Posterior cingulate gyrus (tissue), 11 donors: Measurements from ENCODE around the gene TMEM151A.

Experiments
- DNase-seq, 10 donors: peaks; one replicate each; pipeline versions ENCODE4 v3.0.0 to v3.0.0-alpha.2; 2020 to 2021; ENCODE audit warnings: mixed read lengths in 3 of 10
- intact Hi-C: fragments of 100-400 bp; cut with DNase I; formaldehyde crosslinking; loops from one replicate; pipeline ENCODE4 v1.15.1; 2023

Gene TMEM151A

DNA sequence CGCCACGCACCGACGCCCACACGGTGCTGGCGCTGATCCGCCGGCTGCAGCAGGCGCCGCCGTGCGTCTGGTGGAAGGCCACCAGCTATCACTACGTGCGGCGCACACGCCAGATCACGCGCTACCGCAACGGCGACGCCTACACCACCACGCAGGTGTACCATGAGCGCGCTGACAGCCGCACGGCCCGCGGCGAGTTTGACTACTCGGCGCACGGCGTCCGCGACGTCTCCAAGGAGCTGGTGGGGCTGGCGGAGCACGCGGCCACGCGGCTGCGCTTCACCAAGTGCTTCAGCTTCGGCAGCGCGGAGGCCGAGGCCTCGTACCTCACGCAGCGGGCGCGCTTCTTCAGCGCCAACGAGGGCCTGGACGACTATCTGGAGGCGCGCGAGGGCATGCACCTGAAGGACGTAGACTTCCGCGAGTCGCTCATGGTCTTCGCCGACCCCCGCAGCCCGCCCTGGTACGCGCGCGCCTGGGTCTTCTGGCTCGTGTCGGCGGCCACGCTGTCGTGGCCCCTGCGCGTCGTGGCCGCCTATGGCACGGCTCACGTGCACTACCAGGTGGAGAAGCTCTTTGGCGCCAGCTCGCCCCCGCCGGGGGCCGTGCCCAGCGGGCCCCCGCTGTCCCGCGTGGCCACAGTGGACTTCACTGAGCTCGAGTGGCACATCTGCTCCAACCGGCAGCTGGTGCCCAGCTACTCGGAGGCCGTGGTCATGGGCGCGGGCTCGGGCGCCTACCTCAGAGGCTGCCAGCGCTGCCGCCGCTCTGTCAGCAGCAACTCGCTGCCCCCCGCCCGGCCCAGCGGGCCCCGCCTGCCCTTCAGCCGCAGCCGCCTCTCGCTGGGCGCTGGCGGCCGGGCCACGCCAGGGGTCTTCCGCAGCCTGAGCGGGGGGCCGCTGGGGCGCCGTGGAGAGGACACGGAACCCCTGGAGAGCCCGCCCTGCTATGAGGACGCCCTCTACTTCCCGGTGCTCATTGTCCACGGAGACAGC, 3.2 kb downstream of the TMEM151A start:
- DNase-seq = peak in 1 of 10 donors; percentile 84
- intact Hi-C loops = loop anchor here (5.0 kb wide), 1 partner anchor 32 kb away; no protein-coding TSS in a partner anchor

DNA sequence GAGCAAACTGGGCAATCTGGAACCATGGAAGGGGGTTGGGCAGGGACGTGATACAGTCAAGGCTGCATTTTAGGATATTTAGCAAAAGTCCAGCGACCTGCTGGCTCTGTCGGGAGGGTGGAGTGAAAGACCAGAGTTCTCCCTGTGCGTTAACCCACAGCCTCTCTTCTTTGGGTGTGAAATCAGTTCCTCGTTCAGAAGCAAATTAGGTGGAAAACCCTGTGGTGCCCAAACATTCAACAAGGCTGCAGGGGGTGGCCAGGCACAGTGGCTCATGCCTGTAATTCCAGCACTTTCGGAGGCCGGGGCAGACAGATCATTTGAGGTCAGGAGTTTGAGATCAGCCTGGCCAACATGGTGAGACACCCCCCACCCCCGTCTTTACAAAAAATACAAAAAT, 5.9 kb downstream of the TMEM151A start:
- intact Hi-C loops = no loop called here
- no peak for DNase-seq

DNA sequence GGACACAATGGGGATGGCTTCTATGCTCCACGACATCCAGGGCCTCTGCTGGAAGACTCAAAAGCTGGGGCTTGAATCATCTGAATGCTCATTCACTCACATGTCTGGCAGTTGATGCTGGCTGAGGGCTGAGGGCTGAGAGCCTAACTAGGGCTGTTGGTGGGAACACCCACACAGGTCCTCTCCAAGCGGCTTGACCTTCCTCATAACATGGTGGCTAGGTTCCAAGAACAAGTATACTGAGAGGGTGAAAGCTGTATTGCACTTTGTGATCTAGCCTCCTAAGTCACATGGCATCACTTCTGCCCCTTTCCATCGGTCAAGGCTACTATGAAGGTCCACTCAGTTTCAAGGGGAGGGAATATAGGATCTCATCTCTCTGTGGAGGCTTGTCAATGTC, 7.5 kb downstream of the TMEM151A start:
- intact Hi-C loops = no loop called here
- no peak for DNase-seq

DNA sequence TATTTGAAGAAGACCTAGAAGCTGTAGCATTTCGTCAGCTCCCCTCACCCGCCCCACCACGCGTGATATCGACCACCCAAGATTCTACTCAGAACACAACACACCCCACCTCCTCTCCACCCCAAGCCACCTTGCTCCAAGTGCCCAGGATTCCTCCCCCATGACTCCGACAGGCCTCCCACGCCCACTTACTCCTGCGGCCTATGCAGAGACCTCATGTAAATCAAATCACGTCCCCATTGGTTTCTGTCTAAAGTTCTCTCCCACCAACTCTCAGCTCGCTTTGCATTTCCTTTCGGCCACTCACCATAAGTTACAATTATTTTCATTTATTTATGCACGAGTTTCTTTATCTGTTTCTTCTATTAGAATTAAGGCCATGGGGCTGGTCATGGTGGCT, 11.0 kb downstream of the TMEM151A start:
- intact Hi-C loops = no loop called here
- DNase-seq = no peak

DNA sequence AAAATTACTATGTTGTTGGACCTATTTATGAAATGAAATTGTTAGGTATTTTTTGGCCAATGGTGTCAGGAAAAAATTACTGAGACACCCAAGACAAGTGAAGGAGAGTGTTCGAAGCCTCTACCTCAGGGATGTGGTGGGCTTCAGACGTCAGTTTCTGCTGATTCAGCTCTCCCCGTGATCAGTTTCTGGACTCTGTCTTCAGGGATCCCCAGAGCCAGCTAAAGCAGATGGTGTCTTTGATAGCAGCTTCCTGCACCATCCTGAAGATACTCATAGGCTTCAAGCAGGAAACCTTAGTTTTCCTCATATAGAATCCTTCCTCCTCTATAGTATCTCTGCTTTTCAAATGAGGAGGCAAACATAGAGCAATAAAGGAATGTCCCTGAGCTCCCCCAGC, 17.8 kb downstream of the TMEM151A start:
- intact Hi-C loops = no loop called here

DNA sequence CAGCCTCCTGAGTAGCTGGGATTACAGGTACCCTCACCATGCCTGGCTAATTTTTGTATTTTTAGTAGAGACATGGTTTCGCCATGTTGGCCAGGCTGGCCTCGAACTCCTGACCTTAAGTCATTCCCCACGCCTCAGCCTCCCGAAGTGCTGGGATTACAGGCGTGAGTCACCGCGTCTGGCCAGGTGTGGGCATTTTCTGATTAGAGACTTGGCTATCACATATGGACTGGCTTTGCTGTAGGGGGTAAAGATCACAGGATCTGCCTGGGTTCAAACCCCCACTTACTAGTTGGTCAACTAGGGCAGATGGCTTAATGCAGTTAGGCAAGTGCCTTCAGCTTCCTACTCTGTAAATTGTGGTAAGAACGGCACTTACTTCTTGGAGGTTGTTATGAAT, 18.6 kb downstream of the TMEM151A start:
- intact Hi-C loops = loop anchor here (5.0 kb wide), 1 partner anchor 77 kb away; no protein-coding TSS in a partner anchor
- no peak for DNase-seq

More for the DNA sequence above, 17.8 kb downstream of the TMEM151A start:
- DNase-seq = no peak

DNA sequence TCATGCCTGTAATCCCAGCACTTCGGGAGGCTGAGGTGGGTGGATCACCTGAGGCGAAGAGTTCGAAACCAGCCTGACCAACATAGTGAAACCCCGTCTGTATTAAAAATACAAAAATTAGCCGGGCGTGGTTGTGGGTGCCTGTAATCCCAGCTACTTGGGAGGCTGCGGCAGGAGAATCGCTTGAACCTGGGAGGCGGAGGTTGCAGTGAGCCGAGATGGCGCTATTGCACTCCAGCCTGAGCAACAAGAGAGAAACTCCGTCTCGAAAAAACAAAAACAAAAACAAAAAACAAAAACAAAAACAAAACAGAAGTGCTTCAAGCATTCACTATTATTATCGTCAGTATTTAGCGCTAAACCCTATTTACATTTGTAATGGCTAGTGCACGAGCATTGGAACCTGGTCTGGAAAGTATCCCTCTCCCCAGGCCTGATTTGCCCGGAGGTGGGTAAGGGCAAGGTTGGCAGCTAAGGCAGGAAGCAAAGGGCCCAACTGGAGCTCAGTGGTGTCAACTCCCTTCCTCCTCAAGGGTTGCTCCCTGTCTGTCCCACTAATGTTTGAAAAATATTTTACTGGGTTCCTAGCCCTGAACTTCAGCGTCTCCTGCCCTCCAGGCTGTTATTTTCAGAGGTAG, 19.2 kb downstream of the TMEM151A start:
- intact Hi-C loops = loop anchor here (1.0 to 5.0 kb wide), 2 partner anchors 17 to 76 kb away; no protein-coding TSS in a partner anchor
- DNase-seq = peak in 1 of 10 donors; percentile 63

DNA sequence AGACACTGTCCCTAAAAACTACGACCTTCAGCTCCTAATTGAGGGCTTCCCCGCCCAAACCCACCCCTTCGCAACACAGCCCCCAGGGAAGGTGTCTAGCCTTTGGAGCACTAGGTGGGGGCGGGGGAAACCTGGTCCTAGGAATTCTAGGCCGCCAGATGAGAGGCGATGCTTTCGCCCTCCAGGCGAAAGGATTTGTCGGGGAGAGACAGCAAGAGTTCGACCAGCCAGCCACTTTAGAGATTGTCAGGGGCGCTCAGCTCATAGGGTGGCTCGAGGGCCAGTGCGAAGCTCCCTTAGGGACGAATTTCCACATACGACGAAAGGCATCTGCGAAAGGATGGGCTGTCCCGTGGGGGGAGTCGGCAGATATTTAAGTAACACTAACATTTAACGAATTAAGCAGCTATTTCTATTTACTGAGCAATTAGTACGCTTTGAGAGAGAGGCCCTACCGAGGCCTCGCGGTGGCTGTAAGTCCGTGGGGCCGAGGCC, 19.8 kb downstream of the TMEM151A start:
- intact Hi-C loops = loop anchor here (1.0 to 5.0 kb wide), 2 partner anchors 17 to 76 kb away; no protein-coding TSS in a partner anchor

DNA sequence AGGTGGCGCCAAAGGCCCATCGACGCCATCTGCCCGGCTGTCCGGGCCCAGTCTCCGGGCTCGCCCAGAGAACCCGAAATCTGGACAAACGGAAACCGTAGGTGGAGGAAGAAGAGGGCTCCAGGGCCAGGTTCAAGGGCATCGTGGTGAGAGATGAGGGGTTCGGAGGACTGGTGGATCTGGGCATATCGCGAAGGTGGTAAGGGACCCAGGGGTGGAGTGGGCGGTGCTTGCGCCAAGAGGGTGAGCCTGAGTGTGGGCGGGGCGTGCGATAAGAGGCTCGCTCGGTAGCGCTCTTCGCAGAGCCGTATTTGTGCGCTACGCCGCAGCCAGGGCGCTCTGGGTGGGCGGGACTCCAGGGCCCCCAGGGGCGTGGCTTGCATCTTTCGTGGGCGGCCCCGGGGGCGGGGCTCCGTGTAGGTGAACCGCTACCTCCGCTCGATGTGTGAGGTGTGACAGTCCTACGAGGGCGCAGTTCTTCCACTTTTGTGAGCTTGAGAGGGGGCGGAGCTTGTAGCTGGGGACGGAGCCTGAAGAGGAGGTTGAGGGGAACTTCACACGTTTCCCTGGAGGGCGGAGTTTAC, 20.4 kb downstream of the TMEM151A start:
- peak; percentile 72 to 98 (median 86) for DNase-seq
- intact Hi-C loops = loop anchor here (1.0 to 5.0 kb wide), 2 partner anchors 16 to 75 kb away; no protein-coding TSS in a partner anchor

More for the DNA sequence above, 19.8 kb downstream of the TMEM151A start:
- DNase-seq = no peak

DNA sequence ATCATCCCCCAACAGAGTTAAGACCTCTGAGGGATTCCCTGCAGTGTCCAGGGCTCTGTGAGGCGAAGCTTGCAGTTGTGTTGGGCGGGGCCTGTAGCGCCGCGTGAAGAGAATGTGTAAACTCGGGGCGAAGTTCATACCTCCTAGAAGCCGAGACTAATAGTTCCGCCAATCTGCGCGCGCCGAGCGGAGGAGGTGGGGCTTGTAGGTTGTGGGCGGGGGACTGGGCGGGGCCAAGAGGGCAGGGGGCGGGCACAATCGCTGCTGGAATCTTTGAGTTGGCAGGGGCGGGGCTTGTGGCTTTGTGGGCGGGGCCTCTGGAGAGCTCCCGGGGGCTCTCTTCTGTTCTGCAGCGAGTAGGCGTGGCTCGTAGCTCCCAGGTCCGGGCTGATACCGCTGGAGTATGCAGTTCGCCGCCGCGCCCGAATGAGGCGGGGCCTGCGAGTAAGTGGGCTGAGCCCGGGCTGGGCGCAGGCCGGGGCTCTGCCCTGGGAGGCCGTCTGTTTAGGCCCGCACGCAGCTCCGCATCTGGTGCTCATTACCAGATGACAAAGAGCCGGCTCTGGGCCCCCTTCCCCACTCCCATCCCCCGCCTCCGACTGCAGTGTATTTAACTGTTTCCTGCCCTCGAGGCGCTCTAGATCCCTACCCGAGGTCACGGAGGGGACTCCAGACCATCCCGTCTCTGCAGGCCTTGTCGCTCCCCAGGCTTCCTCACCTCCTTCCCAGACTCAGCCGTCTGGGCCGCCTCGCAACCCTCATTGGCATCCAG, 21.0 kb downstream of the TMEM151A start:
- intact Hi-C loops = loop anchor here (5.0 kb wide), 1 partner anchor 75 kb away; no protein-coding TSS in a partner anchor
- peak; percentile 85 to 99 (median 95) for DNase-seq

DNA sequence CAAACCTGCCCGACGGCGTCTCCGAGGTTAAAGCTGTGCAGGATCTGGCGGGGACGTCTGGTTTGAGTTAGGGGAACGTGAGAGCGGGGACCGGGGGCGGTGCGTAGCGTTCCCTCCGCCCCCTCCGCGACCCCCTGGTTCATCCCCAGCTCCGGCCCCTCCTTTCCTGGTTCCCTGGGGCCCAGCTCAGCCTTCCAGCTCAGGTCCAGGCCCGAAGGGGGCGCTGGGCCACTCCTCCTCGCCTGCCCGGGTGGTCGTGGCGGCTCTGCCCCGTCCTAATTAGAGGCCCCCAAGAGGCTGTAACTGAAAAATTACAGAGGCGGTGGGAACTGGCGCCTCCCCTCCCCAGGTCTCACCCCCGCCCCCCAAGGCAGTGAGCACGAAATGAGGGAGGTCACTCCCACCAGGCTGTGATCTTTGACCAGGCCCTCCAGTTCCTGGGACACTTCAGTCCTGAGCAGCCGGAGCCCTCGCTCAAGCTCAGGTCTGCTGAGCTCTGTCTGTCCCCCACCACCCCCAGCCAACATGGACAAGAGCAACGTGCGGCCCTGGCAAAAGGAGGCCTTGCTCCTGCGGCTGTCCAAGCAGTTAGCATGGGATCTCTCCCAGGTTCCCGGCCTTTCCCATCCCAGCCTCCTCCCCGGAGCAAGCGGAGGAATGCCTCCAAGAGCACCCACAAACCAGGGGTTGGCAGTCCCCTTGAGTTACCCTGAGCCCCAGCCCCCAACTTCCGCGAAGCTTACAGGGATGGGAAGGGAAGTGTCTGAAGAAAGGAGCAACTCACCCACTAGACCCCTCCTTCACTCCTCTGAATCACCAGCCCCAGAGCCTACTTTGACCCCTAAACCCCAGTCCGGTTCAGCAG, 21.9 kb downstream of the TMEM151A start:
- DNase-seq = no peak
- intact Hi-C loops = loop anchor here (5.0 kb wide), 1 partner anchor 74 kb away; no protein-coding TSS in a partner anchor

DNA sequence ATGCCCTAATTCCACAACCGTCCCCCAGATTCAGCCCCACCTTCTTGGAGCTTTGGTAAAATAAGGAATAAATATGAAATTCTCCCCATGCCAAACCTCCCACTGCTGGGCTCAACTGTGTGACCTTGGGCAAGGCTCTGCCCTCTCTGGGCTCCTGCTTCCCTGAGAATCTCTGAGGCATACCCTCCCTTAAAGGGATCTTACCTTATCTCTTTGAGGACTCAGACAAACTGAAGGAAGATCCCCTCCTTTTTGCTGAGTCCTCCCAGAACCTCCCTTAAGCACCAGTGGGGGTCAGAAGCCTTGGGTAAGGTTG, 22.4 kb downstream of the TMEM151A start:
- intact Hi-C loops = loop anchor here (5.0 kb wide), 1 partner anchor 73 kb away; no protein-coding TSS in a partner anchor
- DNase-seq = no peak

DNA sequence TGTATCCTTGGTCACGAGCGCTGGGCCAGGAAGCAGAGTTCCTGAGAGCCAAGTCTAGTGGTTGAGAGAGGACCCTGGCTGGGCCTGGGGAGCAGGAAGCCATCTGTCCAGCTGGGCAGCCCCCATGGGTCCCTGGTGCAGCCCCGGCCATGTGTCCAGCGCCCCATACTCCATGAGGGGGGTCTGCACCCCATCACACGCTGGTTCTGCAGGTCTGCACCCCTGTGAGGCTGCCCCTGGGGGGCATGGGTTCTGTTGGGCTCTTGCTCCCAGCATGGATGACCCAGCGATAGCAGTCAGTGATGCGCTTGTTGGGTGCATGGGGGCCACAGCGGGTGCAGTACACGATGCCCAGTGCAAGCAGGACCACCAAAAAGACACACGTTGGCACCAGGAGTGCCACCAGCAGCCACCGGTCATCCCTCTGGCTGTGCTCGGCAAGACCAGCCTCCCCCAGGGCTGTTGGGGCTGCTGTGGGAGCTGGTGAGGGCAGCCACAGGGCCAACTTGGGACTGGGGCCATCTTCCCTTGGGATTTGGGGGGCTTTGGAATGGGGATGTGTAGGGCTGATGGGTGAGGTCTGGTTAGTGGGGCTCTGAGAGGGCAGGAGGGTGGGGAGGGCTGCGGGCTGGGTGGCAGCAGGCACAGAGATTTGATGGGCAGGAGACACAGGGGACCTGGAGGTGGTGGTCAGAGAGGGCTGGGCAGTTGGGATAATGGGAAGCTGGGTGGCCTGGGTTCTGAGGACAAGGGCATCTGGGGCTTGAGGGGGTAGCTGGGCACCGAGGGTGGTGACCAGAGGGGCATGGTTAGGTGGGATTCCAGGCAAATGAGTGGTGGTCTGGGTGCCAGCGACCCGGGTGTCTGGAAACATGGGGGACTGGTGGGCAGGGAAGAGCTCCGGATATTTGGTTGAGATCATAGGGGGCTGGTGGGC, 23.1 kb downstream of the TMEM151A start:
- DNase-seq = no peak
- intact Hi-C loops = loop anchor here (5.0 kb wide), 1 partner anchor 72 kb away; no protein-coding TSS in a partner anchor

DNA sequence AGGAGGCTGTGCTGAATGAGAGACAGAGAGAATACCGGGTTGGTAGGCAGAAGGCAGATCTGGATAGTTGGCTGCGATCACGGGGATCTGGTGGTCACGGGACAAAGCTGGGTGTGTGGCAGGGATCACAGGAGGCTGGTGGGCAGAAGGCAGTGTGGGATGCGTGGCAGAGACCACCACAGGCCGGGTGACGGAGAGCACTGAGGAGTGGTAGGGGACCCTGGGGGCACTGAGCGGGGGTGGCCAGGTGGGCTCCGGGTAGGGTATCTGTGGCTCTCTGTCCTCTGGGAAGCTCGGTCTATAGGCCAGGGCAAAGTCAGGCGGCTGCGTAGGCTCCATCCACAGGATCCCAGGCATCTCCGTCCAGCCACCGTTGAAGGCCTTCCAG, 23.8 kb downstream of the TMEM151A start:
- intact Hi-C loops = no loop called here
- no peak for DNase-seq

DNA sequence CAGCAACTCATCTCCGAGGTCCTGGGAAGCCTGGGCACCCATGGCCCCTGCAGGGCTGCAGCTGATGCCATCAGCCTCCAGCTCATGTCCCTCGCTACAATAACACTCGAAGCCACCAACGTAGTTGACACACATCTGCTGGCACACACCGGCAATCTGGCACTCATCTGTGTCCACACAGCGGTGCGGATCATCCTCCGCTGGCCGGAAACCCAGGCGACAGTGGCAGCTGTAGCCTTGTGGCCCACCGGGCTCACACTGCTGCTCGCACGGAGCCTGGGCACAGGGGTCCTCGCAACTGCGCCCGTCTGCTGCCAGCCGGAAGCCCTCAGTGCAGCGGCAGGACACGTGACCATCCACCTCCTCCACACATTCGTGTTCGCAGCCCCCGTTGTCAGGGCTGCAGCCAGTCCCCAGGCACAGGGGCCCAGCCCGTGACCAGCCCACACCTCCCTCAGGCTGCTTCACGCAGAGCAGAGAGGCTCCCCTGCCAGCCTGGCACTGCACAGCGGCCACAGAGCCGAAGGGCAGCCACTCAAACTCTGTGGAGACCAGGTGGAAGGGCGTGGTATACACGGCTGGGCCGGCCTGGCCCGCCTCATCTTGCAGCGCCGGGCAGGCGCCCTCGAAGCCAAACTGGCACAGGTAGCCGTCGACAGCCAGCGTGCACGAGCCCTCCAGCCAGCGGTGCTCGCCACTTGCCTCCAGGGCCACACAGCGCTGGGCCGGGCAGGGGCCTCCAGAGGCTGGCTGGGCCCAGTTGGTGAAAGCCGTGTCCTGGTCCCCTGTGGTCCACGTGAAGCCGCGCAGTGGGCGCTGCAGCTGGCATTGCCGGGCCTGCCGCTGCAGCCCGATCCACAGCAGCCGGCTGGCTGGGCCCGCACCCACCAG, 24.5 kb downstream of the TMEM151A start:
- DNase-seq = peak in 2 of 10 donors; percentile 52 to 84
- intact Hi-C loops = no loop called here

DNA sequence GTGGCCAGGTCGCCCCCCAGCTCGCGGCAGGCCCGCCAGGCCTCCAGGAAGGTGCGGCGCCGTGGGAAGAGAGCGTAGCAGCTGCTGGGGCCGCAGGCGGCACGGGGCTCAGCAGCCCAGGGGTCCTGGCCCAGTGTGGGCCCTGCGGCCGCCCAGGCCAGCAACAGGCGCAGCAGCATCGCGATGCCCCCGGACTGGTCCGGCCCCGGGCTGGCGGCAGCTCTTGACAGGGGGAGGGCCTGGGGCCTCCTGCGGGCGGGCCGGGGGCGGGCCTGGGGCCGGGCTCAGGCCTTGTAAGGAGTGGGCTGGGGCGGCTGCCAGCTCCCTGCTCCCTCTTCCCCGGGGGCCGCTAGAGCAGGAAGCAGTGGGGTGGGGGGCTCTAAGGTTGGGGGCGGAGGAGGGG, 25.2 kb downstream of the TMEM151A start, which contains the start of gene CD248:
TSS of gene CD248 (minus strand) at position 196 of the 403 bp plus-strand sequence. CDS start at position 179, 17 bp downstream.
- intact Hi-C loops = no loop called here
- DNase-seq = peak in 2 of 10 donors; percentile 27 to 80
